ENCODE results near the gene HDAC1. TPM values are rescaled to one million over a fixed set of nuclear protein-coding genes. Genes with fewer than 3 reads are reported as not detected.

The HDAC1 gene
- total and polyA plus RNA-seq, 2 of the 8 experiments (the other 6 are each of a cell fraction or from before 2014, with no cell fraction given), result 111 to 125 TPM

DNA sequence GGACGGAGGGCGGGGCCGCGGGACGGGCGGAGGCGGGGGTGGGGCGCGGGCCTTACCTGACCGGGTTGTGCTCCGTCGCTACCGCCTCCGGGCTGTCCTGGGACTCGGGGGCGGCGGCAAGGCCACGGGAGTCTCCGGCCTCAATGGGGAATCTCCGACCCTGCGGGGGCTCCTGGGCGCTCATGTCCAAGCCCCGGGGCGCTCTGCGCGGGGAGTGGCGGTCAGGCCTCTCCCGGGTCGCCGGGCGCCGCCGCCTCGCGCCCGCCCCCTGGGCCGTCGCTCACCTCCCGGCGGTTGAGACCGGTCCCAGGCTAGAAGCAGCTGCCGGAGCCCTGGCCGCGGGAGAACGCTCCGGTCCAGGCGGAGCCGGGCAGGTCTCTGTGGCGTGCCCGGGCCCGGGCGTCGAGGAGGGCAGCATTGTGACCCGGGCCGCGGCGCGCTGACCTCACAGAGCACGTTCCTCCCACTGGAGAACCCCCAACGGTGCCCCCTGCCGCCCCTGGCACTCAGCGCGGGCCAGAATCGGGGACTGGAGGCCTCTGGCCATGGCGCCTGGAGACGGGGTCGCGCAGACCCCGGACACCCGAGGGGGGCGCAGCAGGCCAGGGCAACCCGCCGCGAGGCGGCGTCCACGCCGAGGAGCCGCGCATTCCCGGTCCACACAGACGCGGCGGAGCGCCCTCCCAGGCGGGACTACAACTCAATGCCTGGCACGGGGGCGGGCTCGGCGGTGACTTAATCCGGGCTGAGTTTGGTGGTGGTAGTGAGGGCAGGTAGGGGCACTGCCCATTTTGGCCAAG lies 70.0 kb downstream of the HDAC1 start (continued):
- TF ChIP-seq CTCF (IDR thresholded peaks at IDR 0.05; ENCODE audit: control extremely low read depth in 1 of 3, insufficient read depth in 1 of 3, low read depth in 1 of 3, low read length in 3 of 3), result peak in 2 of 3 experiments; percentile 21 to 23; a peak in 2 of 4 replicates
- TF ChIP-seq BACH1 (IDR thresholded peaks at IDR 0.05; ENCODE audit: low read length), result no peak; the same call in 1 of the 2 replicates
- TF ChIP-seq SIRT6 (IDR thresholded peaks at IDR 0.05; ENCODE audit: low read length), result no peak
- no peak for TF ChIP-seq RFX5 (IDR thresholded peaks at IDR 0.05; ENCODE audit: borderline replicate concordance, low read depth, low read length)
- TF ChIP-seq RBBP5 (IDR thresholded peaks at IDR 0.05; ENCODE audit: borderline replicate concordance, low read depth, low read length), result no peak
- TF ChIP-seq TBP (IDR thresholded peaks at IDR 0.05; ENCODE audit: low read depth, low read length), result no peak
- no peak for TF ChIP-seq SP1 (IDR thresholded peaks at IDR 0.05; ENCODE audit: low read depth, low read length)
- peak; percentile 80 for TF ChIP-seq KDM4A (IDR thresholded peaks at IDR 0.05; ENCODE audit: low read depth, low read length, severe bottlenecking)
- peak; percentile 9; the same call in 1 of the 2 replicates for TF ChIP-seq CREB1 (IDR thresholded peaks at IDR 0.05)
- no peak for TF ChIP-seq EP300 (IDR thresholded peaks at IDR 0.05; ENCODE audit: borderline replicate concordance in 1 of 2, low read depth in 2 of 2, low read length in 2 of 2)
- no peak; the same call in 1 of the 2 replicates for TF ChIP-seq SUZ12 (IDR thresholded peaks at IDR 0.05; ENCODE audit: low read length)
- TF ChIP-seq HDAC6 (IDR thresholded peaks at IDR 0.05; ENCODE audit: low read depth, low read length), result no peak
- TF ChIP-seq HDAC2 (IDR thresholded peaks at IDR 0.05; ENCODE audit: borderline replicate concordance in 1 of 2, low read depth in 2 of 2, low read length in 2 of 2), result peak; percentile 63 to 71; a peak in 2 of 4 replicates
- no peak for TF ChIP-seq CBX5 (IDR thresholded peaks at IDR 0.05; ENCODE audit: low read depth, low read length)
- no peak for TF ChIP-seq BCL11A (IDR thresholded peaks at IDR 0.05; ENCODE audit: low read depth in 2 of 2, low read length in 2 of 2)
- TF ChIP-seq TAF1 (IDR thresholded peaks at IDR 0.05; ENCODE audit: low read depth, low read length), result peak; percentile 18; the same call in 1 of the 2 replicates
- TF ChIP-seq SAP30 (IDR thresholded peaks at IDR 0.05; ENCODE audit: insufficient read depth, insufficient replicate concordance, low read length), result no peak
- TF ChIP-seq SIX5 (IDR thresholded peaks at IDR 0.05; ENCODE audit: low read depth, low read length), result no peak
- no peak for TF ChIP-seq JUND (IDR thresholded peaks at IDR 0.05; ENCODE audit: low read length)
- TF ChIP-seq TAF7 (optimal IDR thresholded peaks at IDR 0.05; ENCODE audit: borderline replicate concordance, low read depth, low read length), result peak; percentile 28
- no peak for TF ChIP-seq JUN (IDR thresholded peaks at IDR 0.05; ENCODE audit: low read depth, low read length)
